Osteocyte (in vitro differentiated cells): ENCODE measurements around the gene SH2D2A. TPM values are rescaled to one million over a fixed set of nuclear protein-coding genes. Genes with fewer than 3 reads are reported as not detected.

ENCODE experiments used
- DNase-seq: peaks from one replicate; pipeline ENCODE4 v3.0.0; 2021; ENCODE audit warnings: mixed read lengths; ENCODE audit not compliant: unreplicated experiment; ENCODE audit errors: extremely low spot score
- H3K27ac Mint-ChIP-seq: one replicate; pipeline ENCODE4 v1.8.0; 2021; ENCODE audit warnings: mild to moderate bottlenecking, mixed read lengths; ENCODE audit not compliant: unreplicated experiment
- H3K27me3 Mint-ChIP-seq: one replicate; pipeline ENCODE4 v1.8.0; 2021; ENCODE audit warnings: mixed read lengths; ENCODE audit not compliant: unreplicated experiment
- H3K36me3 Mint-ChIP-seq: one replicate; pipeline ENCODE4 v1.8.0; 2021; ENCODE audit warnings: mixed read lengths; ENCODE audit not compliant: unreplicated experiment
- H3K4me1 Mint-ChIP-seq: one replicate; pipeline ENCODE4 v1.8.0; 2021; ENCODE audit warnings: mixed read lengths; ENCODE audit not compliant: unreplicated experiment
- H3K4me3 Mint-ChIP-seq: one replicate; pipeline ENCODE4 v1.8.0; 2021; ENCODE audit warnings: mild to moderate bottlenecking, moderate library complexity, mixed read lengths; ENCODE audit not compliant: unreplicated experiment
- H3K9me3 Mint-ChIP-seq: one replicate; pipeline ENCODE4 v1.8.0; 2021; ENCODE audit warnings: mixed read lengths; ENCODE audit not compliant: unreplicated experiment
- CTCF ChIP-seq: fragments of 200-600 bp; sonication (generic); IDR thresholded peaks from 2 replicates; pipeline ENCODE4 v1.5.0; 2021; ENCODE audit warnings: antibody characterized with exemption, mild to moderate bottlenecking, moderate library complexity
- total RNA-seq: library from RNA; stranded (reverse); gene quantifications from 2 replicates; pipeline ENCODE4 v1.2.1, GENCODE V29; 2021

SH2D2A gene
- total RNA-seq, 1 donor from 2014 or later: not detected

GRCh38 chr1:156756355-156756754 lies 60.3 kb downstream of the SH2D2A start:
- Mint-ChIP-seq H3K27me3 (no peaks in the 10 kb centered on the region), H3K9me3 (no peaks in the 10 kb centered on the region), H3K36me3 (peaks cover 1% of the 10 kb centered on the region), H3K27ac (no peak overlapping the region), H3K4me1 (peaks cover 15% of the 10 kb centered on the region), H3K4me3 (no peak overlapping the region)
- no peak for TF ChIP-seq CTCF
- no peak for DNase-seq

Other genes starting within 250 kb of the SH2D2A start
- 8.6 and 9.8 TPM in 2 replicates for gene IQGAP3, start 244.3 kb downstream of the SH2D2A start, total RNA-seq
- gene TTC24, start 237.1 kb downstream of the SH2D2A start, total RNA-seq: not detected in 2 replicates
- gene NAXE, start 225.1 kb downstream of the SH2D2A start, total RNA-seq: 59.2 and 63.4 TPM in 2 replicates
- 17.2 and 20.6 TPM in 2 replicates for gene GPATCH4, start 215.4 kb downstream of the SH2D2A start, total RNA-seq
- 0.35 TPM in 1 of 2 replicates, not detected in the other for gene HAPLN2, start 197.4 kb downstream of the SH2D2A start, total RNA-seq
- 0.29 and 0.43 TPM in 2 replicates for gene BCAN, start 174.7 kb downstream of the SH2D2A start, total RNA-seq
- gene NES, start 139.4 kb downstream of the SH2D2A start, total RNA-seq: 24.2 and 26.5 TPM in 2 replicates
- gene CRABP2, start 111.3 kb downstream of the SH2D2A start, total RNA-seq: 144 and 146 TPM in 2 replicates
- 21.3 and 24.1 TPM in 2 replicates for gene METTL25B, start 88.4 kb downstream of the SH2D2A start, total RNA-seq
- gene ISG20L2, start 88.1 kb downstream of the SH2D2A start, total RNA-seq: 33.0 and 37.7 TPM in 2 replicates
- 52.6 and 55.8 TPM in 2 replicates for gene MRPL24, start 75.8 kb downstream of the SH2D2A start, total RNA-seq
- gene HDGF, start 65.2 kb downstream of the SH2D2A start, total RNA-seq: 213 and 219 TPM in 2 replicates
- gene PRCC, start 49.3 kb downstream of the SH2D2A start, total RNA-seq: 71.1 and 85.4 TPM in 2 replicates
- gene INSRR, start 42.3 kb upstream of the SH2D2A start, total RNA-seq: 0.08 and 0.21 TPM in 2 replicates
- not detected in 2 replicates for gene NTRK1, start 44.0 kb upstream of the SH2D2A start, total RNA-seq
- 27.4 and 28.2 TPM in 2 replicates for gene PEAR1, start 76.9 kb upstream of the SH2D2A start, total RNA-seq
- 0.18 and 0.35 TPM in 2 replicates for gene LRRC71, start 103.8 kb upstream of the SH2D2A start, total RNA-seq
- 42.2 and 42.7 TPM in 2 replicates for gene ARHGEF11, start 228.9 kb upstream of the SH2D2A start, total RNA-seq